ENCODE results near the gene PTPRN2.

The PTPRN2 gene

DNA sequence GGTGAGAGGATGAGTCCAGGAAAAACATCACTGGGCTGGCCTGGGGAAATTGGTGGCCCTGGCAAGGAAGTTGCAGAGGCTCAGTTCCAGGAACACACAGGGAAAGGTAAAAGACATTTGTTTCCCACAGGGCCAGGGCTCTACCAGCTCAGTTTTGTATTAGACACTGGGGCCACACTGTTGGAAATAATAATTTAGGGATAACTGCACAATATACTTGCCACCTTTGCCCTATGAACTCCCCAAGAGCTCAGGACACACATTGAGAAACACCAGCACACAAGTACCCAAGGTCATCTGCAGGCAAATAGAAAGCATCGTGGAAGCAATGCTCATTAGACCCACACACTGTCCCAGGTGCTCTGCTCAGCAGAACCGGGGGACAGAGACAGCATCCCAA lies 617.6 kb downstream of the PTPRN2 start:
- DNase-seq: no peak

DNA sequence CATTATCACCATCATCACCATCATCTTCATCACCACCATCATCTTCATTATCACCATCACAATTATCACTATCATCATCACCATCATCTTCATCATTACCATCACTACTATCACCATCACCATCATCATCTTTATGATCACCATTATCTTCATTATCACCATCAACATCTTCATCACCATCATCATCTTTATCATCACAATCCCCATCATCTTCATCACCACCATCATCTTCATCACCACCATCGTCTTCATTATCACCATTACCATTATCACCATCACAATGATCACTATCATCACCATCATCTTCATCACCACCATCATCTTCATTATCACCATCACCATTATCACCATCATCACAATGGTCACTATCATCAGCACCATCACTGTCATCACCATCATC lies 621.1 kb downstream of the PTPRN2 start:
- DNase-seq: no peak

DNA sequence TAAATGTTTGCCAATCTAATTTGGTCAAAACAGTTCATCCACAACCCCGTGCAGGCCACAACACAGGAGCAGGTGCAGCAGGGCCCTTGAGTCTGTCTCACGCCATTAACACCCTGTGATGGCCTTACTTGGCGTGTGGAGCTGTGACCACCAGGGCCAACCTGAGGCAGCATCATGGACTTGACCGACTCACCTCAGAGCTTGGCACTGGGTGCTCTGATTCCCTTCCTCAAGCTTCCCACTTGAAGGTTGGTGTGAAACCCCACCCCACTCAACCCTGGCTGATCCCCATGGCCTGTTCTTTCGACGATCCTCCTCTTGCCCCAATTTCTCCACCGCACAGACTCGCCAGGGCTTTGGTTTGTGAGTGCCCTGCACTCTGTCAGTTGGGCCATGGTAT lies 623.1 kb downstream of the PTPRN2 start:
- no peak for DNase-seq

DNA sequence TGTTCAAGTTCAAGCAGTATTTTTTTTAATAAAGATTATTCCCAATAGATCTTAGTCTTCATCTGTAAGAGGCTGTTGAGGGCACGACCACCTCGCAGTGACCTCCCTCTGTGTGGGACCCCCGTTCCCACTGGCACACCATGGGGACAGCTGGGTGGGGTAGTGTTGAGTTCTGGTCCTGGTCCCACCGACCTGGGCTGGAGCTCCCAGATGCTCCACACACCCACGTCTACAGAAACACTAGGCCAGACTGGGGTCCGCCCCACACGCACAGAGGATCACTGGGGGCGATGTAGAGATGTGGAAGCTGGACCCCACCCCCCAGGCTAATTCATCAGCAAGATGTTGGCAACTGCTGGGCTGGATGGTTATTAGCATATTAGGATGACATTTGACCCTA lies 623.6 kb downstream of the PTPRN2 start:
- no peak for DNase-seq

DNA sequence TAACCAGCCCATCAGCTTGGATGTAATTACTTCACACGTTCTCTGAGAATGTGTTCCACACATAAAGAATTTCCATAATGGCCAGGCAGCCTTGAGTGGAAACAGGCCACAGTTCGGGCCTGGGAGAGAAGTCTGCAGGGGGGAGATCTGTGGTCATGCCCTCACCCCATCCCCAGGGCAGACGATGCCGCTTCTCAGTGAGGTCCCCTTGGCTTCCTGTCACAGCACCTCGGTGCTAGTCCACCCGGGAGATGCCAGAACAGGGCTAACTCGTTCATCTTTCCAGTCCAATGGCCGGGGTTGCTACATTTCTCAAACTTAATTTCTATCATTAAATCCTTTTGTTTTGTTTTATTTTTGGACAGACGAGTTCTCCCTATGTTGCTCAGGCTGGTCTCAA lies 624.1 kb downstream of the PTPRN2 start:
- DNase-seq: no peak

DNA sequence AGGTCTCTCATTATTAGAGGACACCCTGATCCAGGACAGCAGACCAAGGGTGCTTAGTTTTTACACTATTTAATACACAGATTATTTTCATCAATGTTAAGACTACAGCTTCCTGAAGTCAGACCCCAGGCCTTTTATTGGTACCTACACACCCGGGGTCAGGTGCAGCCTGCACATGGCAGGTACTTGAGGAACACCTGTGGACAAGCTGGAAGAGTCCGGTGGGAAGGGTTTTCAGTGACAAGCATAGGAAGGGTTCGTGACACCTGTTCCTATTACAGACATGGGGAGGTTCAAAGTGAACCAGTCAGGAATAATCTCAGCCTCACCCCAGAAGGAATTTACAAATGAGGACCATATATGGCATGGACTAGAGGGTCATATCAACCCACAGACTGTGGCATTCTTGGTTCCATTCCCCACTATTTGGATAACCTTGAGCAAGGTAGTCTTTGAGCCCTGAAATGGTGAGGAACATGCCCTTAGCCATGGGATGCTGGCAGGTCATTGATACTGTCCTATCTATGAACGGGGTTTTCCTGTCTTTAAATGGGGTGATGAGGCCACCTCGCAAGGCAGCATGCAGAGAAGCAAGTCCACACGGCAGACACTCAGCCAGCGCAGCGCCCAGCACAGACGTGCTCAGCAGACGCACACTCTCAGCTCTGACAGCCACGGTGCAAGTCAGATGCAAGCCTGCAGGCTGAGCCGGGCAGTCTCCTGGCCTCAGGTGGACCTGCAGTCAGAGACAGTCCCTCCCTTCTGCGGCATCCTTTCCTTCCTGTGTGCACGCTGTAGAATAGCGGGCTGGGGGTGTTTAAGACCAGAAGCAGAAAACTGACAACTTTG lies 624.9 kb downstream of the PTPRN2 start:
- no peak for DNase-seq

DNA sequence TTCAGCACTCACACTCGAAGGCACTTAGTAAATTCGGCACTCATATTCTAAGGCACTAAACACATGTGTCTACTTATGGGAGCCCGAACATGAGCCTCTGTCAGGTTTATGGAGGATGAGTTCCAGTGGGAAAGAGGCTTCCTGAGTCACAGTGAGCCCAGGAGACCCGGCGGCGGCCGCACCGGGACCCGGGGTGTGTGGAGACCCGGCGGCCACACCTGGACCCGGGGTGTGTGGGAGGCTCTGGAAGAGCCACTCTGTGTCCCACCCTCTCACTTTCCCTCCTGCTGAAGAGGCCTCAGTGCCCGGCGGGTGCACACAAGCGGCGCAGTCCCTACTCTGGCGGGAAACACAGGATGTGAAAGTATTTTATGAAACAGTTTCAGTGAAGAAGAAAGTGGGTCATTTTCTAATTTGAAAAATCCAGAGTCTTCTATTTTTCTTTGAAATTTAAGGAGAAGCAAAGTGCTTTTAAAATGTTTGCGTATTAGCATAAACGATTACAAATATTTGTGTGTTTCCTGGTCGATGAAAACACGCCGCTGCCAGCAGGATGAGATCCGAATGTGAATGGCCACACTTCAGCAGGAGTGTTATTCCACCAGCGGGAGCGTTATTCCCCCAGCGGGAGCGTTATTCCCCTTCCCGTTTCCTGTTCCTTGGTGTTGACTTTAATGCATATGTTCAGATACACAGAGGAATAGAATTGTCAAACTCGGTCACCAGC lies 625.7 kb downstream of the PTPRN2 start:
- DNase-seq: no peak

DNA sequence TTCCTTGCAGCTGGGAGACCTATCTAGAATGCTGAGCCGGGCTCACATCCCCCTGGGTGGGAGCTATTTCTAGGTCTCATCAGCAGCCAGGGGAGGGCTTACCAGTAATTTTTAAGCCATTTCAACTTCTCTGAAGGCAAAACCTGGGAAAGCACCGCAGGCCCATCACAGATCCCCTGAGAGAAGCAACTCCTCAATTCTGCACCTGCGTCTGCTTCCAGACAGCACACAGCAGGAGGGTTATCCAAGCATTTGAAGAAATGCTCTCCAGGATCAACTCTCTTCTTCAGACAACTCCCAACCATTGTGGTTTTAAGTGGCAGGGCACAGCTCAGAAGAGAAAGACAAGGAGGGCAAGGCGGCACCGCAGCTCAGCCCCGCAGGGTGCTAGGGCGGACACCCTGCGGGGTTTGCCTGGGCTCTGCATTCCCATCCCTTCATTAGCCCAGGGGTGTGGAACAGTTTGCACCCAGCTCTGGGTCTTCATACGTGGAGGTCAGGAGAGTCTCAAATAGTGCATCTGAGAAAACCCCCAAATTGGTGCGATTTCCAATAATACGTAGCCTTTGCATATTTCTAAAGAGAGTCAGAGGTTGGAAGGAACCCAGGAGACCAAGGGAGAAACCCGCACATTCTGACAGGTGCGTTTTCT lies 632.1 kb downstream of the PTPRN2 start:
- no peak for DNase-seq

DNA sequence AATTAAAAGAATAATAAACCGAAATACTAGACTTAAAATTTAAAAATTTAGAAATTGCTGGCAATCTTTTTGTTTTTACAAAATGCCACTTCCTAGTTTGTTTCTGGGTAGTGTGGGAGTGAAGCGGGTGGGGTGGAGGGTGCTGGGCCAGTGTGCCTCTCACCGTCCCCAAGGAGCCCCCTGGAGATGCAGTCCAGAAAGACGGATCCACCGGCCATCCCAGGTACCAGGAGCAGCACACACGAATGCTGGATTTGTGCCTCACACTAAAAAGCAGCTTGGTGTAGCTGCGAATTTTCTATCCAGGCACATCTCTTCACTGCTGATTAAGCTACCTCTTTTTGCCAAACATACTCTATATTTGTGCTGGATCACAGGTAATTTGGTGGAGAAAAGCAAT lies 632.7 kb downstream of the PTPRN2 start:
- no peak for DNase-seq

DNA sequence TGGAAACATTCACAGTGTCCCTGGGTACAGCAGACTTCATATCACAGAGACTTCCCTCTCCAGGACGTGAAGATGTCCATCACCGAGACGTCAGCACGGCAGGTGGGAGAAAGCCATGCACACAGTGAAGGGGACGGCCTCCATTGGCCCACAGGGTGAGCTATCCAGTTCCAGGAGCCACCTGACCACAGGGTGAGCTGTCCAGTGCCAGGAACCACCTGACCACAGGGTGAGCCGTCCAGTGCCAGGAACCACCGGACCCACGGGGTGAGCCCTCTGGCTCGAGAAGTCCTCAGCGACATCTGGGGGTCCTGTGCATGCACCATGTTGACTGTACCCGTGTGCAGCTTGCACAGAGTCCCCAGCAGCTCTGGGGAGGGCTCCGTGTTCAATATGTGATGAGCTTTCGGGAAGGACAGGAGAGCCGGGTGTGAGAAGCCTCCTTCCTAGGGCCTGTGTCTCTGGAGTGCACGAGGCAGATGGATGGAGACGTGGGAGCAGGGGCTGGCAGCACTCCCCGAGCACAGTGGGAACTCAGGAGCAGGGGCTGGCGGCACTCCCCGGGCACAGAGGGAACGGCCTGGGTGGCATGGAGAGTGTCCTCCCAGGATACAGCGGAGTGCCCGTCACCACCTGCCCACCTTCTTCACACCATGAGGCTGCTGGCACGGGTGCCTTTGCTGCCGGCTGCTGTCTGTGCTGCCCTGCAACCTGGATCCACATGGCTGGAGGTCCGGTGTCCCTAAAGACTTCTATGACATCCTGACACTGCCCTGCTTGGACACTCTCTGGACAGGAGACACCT lies 634.6 kb downstream of the PTPRN2 start:
- DNase-seq: no peak

DNA sequence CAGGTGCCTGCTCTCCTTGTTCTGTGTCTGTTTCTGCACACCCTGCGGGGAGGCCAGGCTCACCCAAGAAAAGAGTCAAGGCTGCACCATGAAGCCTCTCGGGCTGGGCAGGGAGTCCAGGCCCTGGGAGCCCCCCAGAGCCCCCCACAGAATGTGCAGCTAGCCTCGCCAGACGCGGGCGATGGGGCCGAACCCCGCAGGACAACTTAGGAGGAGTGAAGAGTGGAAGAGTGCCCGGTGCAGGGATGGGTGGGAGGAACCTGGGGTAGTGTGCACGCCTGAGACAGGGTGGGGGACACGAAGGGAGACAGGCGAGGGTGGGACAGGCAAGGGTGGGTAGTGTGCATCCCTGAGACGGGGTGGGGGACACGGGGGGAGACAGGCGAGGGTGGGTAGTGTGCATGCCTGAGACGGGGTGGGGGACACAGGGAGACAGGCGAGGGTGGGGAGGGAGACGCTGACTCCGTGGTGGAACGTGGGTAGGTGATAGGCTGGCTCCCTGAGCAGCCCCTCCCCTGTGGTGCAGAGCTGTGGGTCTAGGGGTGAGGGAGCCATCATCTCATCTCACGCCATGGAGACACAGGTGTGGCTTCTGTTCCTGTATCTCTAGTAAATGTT lies 635.5 kb downstream of the PTPRN2 start:
- no peak for DNase-seq

DNA sequence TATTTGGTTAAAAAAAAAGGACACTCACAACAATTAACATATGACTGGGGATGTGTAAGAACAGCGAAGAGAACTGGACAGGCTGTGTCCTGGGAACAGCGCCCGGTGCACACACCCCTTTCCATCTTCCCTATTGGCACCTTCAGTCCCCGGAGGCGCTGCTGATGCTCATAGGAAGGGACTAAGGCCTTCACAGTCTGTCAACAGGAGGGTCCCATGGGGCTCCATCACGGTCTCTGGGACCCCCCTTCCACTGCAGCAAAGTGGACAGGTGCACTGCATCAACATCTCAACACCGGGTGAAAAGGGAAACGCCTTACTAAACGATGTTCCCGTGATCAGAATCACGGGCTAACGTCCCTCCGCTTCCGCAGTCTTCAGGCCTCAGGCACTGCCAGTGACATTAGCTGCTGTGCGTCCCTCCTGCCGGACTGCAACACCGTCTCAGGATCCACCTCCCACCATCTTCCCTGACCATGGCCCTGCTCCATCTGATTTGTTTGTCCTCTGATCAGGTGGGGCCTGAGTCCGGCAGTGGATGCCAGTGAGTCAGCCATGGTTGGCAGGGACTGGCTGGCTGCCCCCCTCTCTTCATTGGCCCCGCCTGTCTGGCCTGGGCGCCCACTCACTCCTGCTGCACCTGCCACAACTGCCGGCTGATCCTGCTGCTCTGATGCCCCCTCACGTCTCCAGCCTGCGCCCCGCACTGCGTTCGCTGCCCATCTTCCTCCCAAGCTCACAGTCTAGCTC lies 636.1 kb downstream of the PTPRN2 start:
- no peak for DNase-seq

DNA sequence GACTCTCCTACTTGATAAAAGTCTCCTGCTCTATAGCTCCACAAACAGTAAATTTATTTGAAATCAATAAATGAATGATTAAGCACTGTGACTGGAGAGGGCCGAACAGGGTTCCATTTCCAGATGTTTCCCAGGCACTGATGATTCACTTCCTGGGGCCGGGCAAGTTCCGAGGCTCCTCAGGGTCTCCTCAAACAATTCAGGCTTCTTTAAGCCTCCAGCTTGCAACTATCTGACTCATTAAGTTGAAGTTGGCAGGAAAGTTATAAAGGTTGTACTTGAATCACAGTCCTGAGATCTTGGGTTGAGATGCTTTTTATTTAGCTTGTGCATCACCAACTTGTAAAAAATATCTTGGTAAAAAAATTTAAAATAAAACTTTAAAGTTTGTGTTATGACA lies 637.9 kb downstream of the PTPRN2 start:
- no peak for DNase-seq

DNA sequence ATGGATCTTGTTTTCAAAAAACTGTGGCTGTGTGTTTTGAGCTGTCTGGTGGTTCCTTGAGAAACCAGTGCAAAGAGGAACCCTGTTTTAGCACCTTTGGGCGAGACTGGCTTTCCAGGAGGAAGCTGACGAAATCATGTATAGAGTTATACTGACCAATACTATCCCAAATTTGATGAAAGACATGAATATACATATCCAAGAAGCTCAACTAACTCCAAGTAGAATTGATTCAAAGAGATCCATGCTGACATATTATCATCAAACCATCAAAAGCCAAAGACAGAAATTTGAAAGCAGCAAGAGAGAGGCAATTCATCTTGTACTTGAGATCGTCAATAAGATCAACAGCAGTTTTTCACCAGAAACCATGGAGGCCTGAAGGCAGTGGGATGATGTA lies 640.1 kb downstream of the PTPRN2 start:
- DNase-seq: no peak

DNA sequence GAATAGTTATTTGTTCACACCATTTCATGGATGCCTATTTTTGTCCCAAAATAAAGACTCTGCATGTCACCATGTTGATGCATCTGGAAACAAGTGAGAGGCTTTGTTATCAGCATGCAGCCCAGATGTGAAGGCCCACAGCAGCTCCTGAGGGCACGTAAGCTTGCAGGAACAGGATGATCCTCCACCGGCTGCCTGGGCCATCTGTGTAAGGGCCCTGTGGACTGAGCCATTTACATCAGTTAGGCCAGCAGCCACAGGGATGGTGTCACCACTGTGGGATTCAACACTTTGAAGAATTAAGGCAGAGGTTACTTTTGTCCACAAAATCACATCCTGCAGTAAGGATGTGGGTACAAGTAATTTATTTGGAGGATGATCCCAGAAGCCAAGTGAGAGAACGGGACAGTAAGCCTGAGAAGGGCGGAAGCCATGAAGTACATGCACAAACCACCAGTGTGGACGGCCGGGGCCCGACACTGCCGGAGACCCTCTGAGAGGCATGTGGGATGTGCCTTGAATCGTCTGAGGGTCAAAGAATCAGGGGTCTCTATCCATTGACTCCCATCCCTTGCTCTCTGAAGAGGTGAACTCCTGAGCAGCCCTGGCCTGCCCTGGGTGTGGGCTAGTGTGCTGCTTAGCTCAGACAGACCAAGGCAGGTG lies 641.1 kb downstream of the PTPRN2 start:
- no peak for DNase-seq

DNA sequence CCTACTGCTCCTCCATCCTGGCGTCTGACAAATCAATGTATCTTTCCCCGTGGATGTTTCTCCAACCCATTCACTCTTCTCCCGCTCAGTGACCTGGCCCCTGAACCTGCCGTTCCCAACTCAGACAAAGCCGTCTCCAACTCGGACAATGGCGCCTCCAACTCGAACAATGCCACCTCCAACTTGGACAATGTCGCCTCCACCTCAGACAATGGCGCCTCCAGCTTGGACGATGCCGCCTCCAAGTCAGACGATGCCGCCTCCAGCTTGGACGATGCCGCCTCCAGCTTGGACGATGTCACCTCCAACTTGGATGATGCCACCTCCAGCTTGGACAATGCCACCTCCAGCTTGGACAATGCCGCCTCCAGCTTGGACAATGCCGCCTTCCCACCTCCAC lies 642.2 kb downstream of the PTPRN2 start:
- no peak for DNase-seq

DNA sequence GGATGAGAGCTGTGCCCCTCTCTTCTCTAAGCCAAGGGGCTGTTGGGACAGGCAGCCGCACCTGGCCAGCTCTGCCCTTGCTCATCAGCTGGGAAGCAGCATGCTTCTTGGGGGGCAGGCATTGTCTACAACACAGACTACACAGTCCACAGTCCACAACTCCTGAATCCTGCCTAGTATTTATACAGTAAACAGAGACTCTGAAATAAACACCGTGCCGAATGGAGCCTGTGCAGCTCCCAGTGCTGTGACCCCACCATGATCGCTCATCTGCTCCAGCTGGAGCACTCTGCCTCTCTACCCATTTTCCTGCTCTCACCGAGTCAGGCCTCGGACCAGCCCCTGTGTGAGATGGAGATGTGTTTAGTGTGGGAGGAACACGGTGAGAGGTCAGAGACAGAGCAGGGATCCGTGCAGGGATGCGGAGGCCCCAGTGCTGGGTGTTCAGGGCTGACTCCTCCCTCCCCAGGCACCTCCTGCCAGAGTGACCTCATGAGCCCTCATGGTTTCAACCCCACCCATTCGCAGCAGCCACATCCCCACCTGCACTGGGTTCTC lies 642.8 kb downstream of the PTPRN2 start:
- no peak for DNase-seq

DNA sequence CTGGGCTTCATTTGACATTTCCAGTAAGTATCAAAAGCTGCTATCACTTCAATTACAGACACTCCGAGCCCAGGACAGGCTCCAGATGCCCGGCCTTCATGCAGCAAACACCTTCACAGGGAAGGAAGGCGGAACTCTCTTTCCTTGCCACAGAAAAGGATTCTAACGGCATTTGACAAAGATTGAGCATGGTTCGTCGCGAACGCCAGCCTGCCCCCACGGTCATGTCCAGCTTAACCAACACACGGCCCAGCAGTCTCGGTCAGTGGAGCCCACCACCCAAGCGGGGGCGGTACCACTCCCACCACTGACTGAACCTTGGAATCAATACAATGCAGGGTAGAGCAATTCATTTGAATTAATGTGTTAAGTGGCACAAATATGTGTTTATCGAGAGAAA lies 643.6 kb downstream of the PTPRN2 start:
- no peak for DNase-seq

DNA sequence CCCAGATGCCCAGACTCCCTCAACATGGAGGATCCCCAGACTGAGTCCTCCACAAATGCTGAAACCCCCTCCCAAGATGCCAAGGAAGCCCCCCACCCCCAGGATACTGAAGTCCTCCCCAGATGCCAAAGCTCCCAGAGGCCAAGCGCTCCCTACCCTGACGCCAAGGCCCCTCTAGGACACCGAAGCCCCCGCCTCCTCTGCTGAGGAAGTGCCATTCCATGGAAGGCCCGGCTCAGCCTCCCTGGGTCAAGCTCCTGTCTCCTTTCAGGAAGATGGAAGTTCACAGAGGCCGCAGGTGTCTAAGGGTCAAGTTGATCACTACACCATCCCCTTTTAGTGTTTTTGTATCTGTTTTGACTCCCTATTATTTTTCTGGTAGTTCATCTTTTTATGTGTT lies 644.1 kb downstream of the PTPRN2 start:
- DNase-seq: no peak

DNA sequence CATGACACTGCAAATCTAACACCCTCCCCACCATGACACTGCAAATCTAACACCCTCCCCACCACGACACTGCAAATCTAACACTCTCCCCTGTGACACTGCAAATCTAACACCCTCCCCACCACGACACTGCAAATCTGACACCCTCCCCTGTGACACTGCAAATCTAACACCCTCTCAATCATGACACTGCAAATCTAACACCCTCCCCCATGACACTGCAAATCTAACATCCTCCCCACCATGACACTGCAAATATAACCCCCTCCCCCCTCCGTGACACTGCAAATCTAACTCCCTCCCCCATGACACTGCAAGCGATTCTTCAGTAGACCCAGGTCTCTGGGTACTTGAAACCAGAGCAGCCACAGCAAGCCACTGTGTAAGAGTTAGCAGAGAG lies 646.4 kb downstream of the PTPRN2 start:
- no peak for DNase-seq

DNA sequence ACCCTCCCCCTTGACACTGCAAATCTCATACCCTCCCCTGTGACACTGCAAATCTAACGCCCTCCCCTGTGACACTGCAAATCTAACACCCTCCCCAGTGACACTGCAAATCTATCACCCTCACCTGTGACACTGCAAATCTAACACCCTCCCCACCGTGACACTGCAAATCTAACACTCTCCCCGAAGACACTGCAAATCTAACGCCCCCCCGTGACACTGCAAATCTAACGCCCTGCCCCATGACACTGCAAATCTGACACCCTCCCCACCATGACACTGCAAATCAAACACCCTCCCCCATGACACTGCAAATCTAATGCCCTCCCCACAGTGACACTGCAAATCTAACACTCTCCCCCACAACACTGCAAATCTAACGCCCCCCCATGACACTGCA lies 647.1 kb downstream of the PTPRN2 start:
- DNase-seq: no peak
